WTC11 (cell line): ENCODE data around the gene MRTFB.

Experiments used
- CBFB ChIP-seq: sonication (generic); formaldehyde crosslinking; IDR thresholded peaks from 2 replicates; pipeline ENCODE4 v1.8.1; 2022; ENCODE audit warnings: mild to moderate bottlenecking, low read depth, missing genetic modification reagents
- CREM ChIP-seq: sonication (generic); formaldehyde crosslinking; IDR thresholded peaks from 2 replicates; pipeline ENCODE4 v1.8.1; 2022; ENCODE audit warnings: mild to moderate bottlenecking, missing genetic modification reagents, moderate library complexity
- CTCF ChIP-seq: fragments of 200-600 bp; IDR thresholded peaks from 2 replicates; pipeline ENCODE4 v1.8.0; 2022; ENCODE audit warnings: antibody characterized with exemption
- E2F5 ChIP-seq: sonication (generic); formaldehyde crosslinking; IDR thresholded peaks from 2 replicates; pipeline ENCODE4 v1.8.1; 2022; ENCODE audit warnings: mild to moderate bottlenecking, moderate library complexity, missing genetic modification reagents
- MLX ChIP-seq: sonication (generic); formaldehyde crosslinking; IDR thresholded peaks from 2 replicates; pipeline ENCODE4 v1.8.1; 2023; ENCODE audit warnings: mild to moderate bottlenecking, missing genetic modification reagents, moderate library complexity
- NFE2L1 ChIP-seq: sonication (generic); formaldehyde crosslinking; IDR thresholded peaks from 2 replicates; pipeline ENCODE4 v1.8.1; 2023; ENCODE audit warnings: missing genetic modification reagents
- SMAD4 ChIP-seq: sonication (generic); formaldehyde crosslinking; IDR thresholded peaks from 2 replicates; pipeline ENCODE4 v1.8.0; 2022; ENCODE audit warnings: mild to moderate bottlenecking, missing genetic modification reagents
- ZBTB21 ChIP-seq: sonication (generic); formaldehyde crosslinking; IDR thresholded peaks from 2 replicates; pipeline ENCODE4 v1.8.1; 2023; ENCODE audit warnings: mild to moderate bottlenecking, missing genetic modification reagents, borderline replicate concordance
- ZNF121 ChIP-seq: sonication (generic); formaldehyde crosslinking; IDR thresholded peaks from 2 replicates; pipeline ENCODE4 v1.8.0; 2023; ENCODE audit warnings: missing genetic modification reagents
- TF ChIP-seq, protein P1 (sequence below): sonication (generic); formaldehyde crosslinking; IDR thresholded peaks from 2 replicates; pipeline ENCODE4 v1.8.1; 2023; ENCODE audit warnings: mild to moderate bottlenecking, missing genetic modification reagents, moderate library complexity

- no peak for TF ChIP-seq ZBTB21 (CRISPR knock-in tag)
- no peak for TF ChIP-seq E2F5 (CRISPR knock-in tag)
- TF ChIP-seq MLX (CRISPR knock-in tag): no peak
- TF ChIP-seq CTCF: no peak
- no peak for TF ChIP-seq ZNF121 (CRISPR knock-in tag)
- TF ChIP-seq SMAD4 (CRISPR knock-in tag): no peak
- no peak for TF ChIP-seq CREM
- TF ChIP-seq, protein P1, sequence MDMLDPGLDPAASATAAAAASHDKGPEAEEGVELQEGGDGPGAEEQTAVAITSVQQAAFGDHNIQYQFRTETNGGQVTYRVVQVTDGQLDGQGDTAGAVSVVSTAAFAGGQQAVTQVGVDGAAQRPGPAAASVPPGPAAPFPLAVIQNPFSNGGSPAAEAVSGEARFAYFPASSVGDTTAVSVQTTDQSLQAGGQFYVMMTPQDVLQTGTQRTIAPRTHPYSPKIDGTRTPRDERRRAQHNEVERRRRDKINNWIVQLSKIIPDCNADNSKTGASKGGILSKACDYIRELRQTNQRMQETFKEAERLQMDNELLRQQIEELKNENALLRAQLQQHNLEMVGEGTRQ (CRISPR knock-in tag): no peak
- TF ChIP-seq CBFB: no peak
- TF ChIP-seq NFE2L1 (CRISPR knock-in tag): no peak
These were observed 97.0 kb downstream of the MRTFB start for GRCh38 chr16:14168146-14168545.
